ENCODE measurements around the gene ANXA5. TPM values are rescaled to one million over a fixed set of nuclear protein-coding genes. Genes with fewer than 3 reads are reported as not detected.

The ANXA5 gene
- total RNA-seq, 1 experiment from 2014 or later = 280 TPM

- CTCF ChIA-PET = no interaction called here
- DNase-seq = no peak
- H3K9ac ChIP-seq (ENCODE audit: low read length) = no peak overlapping the region
- peaks cover 77% of the 10 kb centered on the region for H3K36me3 ChIP-seq (ENCODE audit: low read depth, low read length)
- H3K4me1 ChIP-seq (ENCODE audit: insufficient read depth, low read length) = peaks cover 39% of the 10 kb centered on the region
- POLR2A ChIA-PET (ENCODE audit: unreplicated experiment) = no interaction called here
- no peak overlapping the region for H2AFZ ChIP-seq (ENCODE audit: low read length)
- H3K4me3 ChIP-seq (ENCODE audit: low read length) = no peak overlapping the region
- no peaks in the 10 kb centered on the region for H3K9me3 ChIP-seq (ENCODE audit: low read length)
- no peaks in the 10 kb centered on the region for H3F3A ChIP-seq (ENCODE audit: low read length, unreplicated experiment)
- H4K20me1 ChIP-seq (ENCODE audit: low read length) = peaks cover 14% of the 10 kb centered on the region; the same call in 1 of the 2 replicates
- no peak overlapping the region for H3K27ac ChIP-seq (ENCODE audit: low read length)
- BruUV-seq (replicated peaks) = no TSS peak
- ATAC-seq = no peak
- TF ChIP-seq EZH2 (IDR thresholded peaks at IDR 0.05; ENCODE audit: low read length, unreplicated experiment) (no peak), CTCF (conservative IDR thresholded peaks at IDR 0.05; ENCODE audit: low read depth, low read length) (no peak), EZH2phosphoT487 (IDR thresholded peaks at IDR 0.05; ENCODE audit: borderline replicate concordance, low read length) (no peak)
- no peak overlapping the region for H3K4me2 ChIP-seq (ENCODE audit: low read length)
- H3K27me3 ChIP-seq (ENCODE audit: low read length) = no peaks in the 10 kb centered on the region
- H3K9me2 ChIP-seq (replicated peaks; ENCODE audit: low read length) = no peaks in the 10 kb centered on the region
- intact Hi-C loops (cut with micrococcal nuclease) = no loop called here
- peaks cover 81% of the 10 kb centered on the region for H3K79me2 ChIP-seq (ENCODE audit: low read length)
Measured at GRCh38 chr4:121684016-121684415, 12.8 kb downstream of the ANXA5 start.

GRCh38 chr4:121680571-121680970 is 16.2 kb downstream of the ANXA5 start:
- Histone ChIP-seq H3F3A (ENCODE audit: low read length, unreplicated experiment) (no peaks in the 10 kb centered on the region), H3K9me3 (ENCODE audit: low read length) (no peaks in the 10 kb centered on the region), H3K4me3 (ENCODE audit: low read length) (no peak overlapping the region), H3K79me2 (ENCODE audit: low read length) (peaks cover 52% of the 10 kb centered on the region), H3K9ac (ENCODE audit: low read length) (no peak overlapping the region), H4K20me1 (ENCODE audit: low read length) (0 out of 2 replicates have a peak, but pooled peaks cover 3% of the 10 kb centered on the region), H3K27ac (ENCODE audit: low read length) (no peak overlapping the region), H3K9me2 (replicated peaks; ENCODE audit: low read length) (no peaks in the 10 kb centered on the region), H3K27me3 (ENCODE audit: low read length) (no peaks in the 10 kb centered on the region), H3K36me3 (ENCODE audit: low read depth, low read length) (peaks cover 88% of the 10 kb centered on the region), H3K4me1 (ENCODE audit: insufficient read depth, low read length) (peaks cover 5% of the 10 kb centered on the region), H3K4me2 (ENCODE audit: low read length) (no peak overlapping the region), H2AFZ (ENCODE audit: low read length) (no peak overlapping the region)
- POLR2A ChIA-PET (ENCODE audit: unreplicated experiment) = interaction anchor here (0.6 kb wide), 1 partner anchor 15 kb away, joined by 3 read pairs; no protein-coding TSS in a partner anchor
- CTCF ChIA-PET = no interaction called here
- intact Hi-C loops (cut with micrococcal nuclease) = no loop called here
- BruUV-seq (replicated peaks) = no TSS peak
- ATAC-seq = no peak
- TF ChIP-seq EZH2phosphoT487 (IDR thresholded peaks at IDR 0.05; ENCODE audit: borderline replicate concordance, low read length) (no peak), CTCF (conservative IDR thresholded peaks at IDR 0.05; ENCODE audit: low read depth, low read length) (no peak), EZH2 (IDR thresholded peaks at IDR 0.05; ENCODE audit: low read length, unreplicated experiment) (no peak)
- DNase-seq = no peak

GRCh38 chr4:121679951-121680350 is 16.8 kb downstream of the ANXA5 start:
- Histone ChIP-seq H3K27ac (ENCODE audit: low read length) (no peak overlapping the region), H3K36me3 (ENCODE audit: low read depth, low read length) (peaks cover 84% of the 10 kb centered on the region), H3F3A (ENCODE audit: low read length, unreplicated experiment) (no peaks in the 10 kb centered on the region), H4K20me1 (ENCODE audit: low read length) (0 out of 2 replicates have a peak, but pooled peaks cover 3% of the 10 kb centered on the region), H3K79me2 (ENCODE audit: low read length) (peaks cover 46% of the 10 kb centered on the region), H3K27me3 (ENCODE audit: low read length) (no peaks in the 10 kb centered on the region), H3K4me3 (ENCODE audit: low read length) (no peak overlapping the region), H3K9ac (ENCODE audit: low read length) (no peak overlapping the region), H3K4me2 (ENCODE audit: low read length) (no peak overlapping the region), H3K4me1 (ENCODE audit: insufficient read depth, low read length) (no peaks in the 10 kb centered on the region), H2AFZ (ENCODE audit: low read length) (no peak overlapping the region), H3K9me3 (ENCODE audit: low read length) (no peaks in the 10 kb centered on the region), H3K9me2 (replicated peaks; ENCODE audit: low read length) (no peaks in the 10 kb centered on the region)
- CTCF ChIA-PET = interaction anchor here (0.6 kb wide), 1 partner anchor 12 kb away, joined by 3 read pairs; no protein-coding TSS in a partner anchor
- no peak for ATAC-seq
- intact Hi-C loops (cut with micrococcal nuclease) = no loop called here
- TF ChIP-seq CTCF (conservative IDR thresholded peaks at IDR 0.05; ENCODE audit: low read depth, low read length) = no peak
- TF ChIP-seq EZH2 (IDR thresholded peaks at IDR 0.05; ENCODE audit: low read length, unreplicated experiment) = no peak
- TF ChIP-seq EZH2phosphoT487 (IDR thresholded peaks at IDR 0.05; ENCODE audit: borderline replicate concordance, low read length) = no peak
- POLR2A ChIA-PET (ENCODE audit: unreplicated experiment) = interaction anchor here (0.6 kb wide), 1 partner anchor 16 kb away, joined by 3 read pairs; no protein-coding TSS in a partner anchor
- DNase-seq = no peak
- BruUV-seq (replicated peaks) = no TSS peak

All from PC-3 (cell line).